Vagina (tissue), 2 donors: ENCODE results near the gene KCNJ15.

Experiments used
- CTCF ChIP-seq, 3 experiments: fragments of 450-650 bp in 2 of 3; fragments of 200-600 bp in 1 of 3; sonication (generic) in 1 of 3; IDR thresholded peaks; one replicate each; pipeline ENCODE4 v1.5.1; 2017 to 2019; ENCODE audit warnings: antibody characterized with exemption in 3 of 3, mild to moderate bottlenecking in 2 of 3, moderate library complexity in 2 of 3
- POLR2A ChIP-seq, 2 donors: fragments of 450-650 bp; IDR thresholded peaks; one replicate each; pipeline ENCODE4 v1.6.1; 2017; ENCODE audit warnings: antibody characterized with exemption in 2 of 2, mild to moderate bottlenecking in 2 of 2, moderate library complexity in 2 of 2
- POLR2AphosphoS5 ChIP-seq, 2 donors: sonication (generic); formaldehyde crosslinking; IDR thresholded peaks; one replicate each; pipeline ENCODE4 v1.9.0; 2017; ENCODE audit warnings: antibody characterized with exemption in 2 of 2, mild to moderate bottlenecking in 2 of 2, low read depth in 1 of 2; ENCODE audit not compliant: insufficient read depth in 1 of 2

- TF ChIP-seq POLR2AphosphoS5 (IDR thresholded peaks at IDR 0.05; ENCODE audit: insufficient read depth in 1 of 2, low read depth in 1 of 2) (no peak), CTCF (IDR thresholded peaks at IDR 0.05) (no peak), POLR2A (IDR thresholded peaks at IDR 0.05) (no peak)
Measured at GRCh38 chr21:38319781-38320180, 63.0 kb downstream of the KCNJ15 start.
